CD8-positive, alpha-beta memory T cell (primary cell): ENCODE measurements around the gene ZNF771. TPM values are rescaled to one million over a fixed set of nuclear protein-coding genes. Genes with fewer than 3 reads are reported as not detected.

Experiments used
- CTCF ChIA-PET: fragments of 350-600 bp; sonication (Branson Sonifier 250); formaldehyde crosslinking; loops from one replicate; lab custom pipeline; 2021; ENCODE audit warnings: antibody characterized with exemption; lab: Charles Lee
- POLR2A ChIA-PET: fragments of 350-600 bp; sonication (Branson Sonifier 250); formaldehyde crosslinking; loops from one replicate; lab custom pipeline; 2021; ENCODE audit warnings: antibody characterized with exemption; lab: Charles Lee
- DNase-seq, 5 donors: peaks; one replicate each; pipeline versions ENCODE4 v3.0.0 to v3.0.0-alpha.2; 2020 to 2022; ENCODE audit warnings: mixed read lengths in 1 of 5
- H3K27ac ChIP-seq: one replicate; pipeline ENCODE4 v1.7.0; 2013; ENCODE audit warnings: low read depth, mild to moderate bottlenecking, low read length, moderate library complexity
- H3K27me3 ChIP-seq: 2 replicates; pipeline ENCODE4 v1.7.0; 2013; ENCODE audit warnings: low read length, mild to moderate bottlenecking; ENCODE audit not compliant: insufficient read depth, poor library complexity, severe bottlenecking
- H3K36me3 ChIP-seq: 2 replicates; pipeline ENCODE4 v1.7.0; 2013; ENCODE audit warnings: mild to moderate bottlenecking, low read length, moderate library complexity; ENCODE audit not compliant: insufficient read depth
- H3K4me1 ChIP-seq: 2 replicates; pipeline ENCODE4 v1.7.0; 2013; ENCODE audit warnings: mild to moderate bottlenecking, low read length, moderate library complexity; ENCODE audit not compliant: insufficient read depth
- H3K4me3 ChIP-seq: 2 replicates; pipeline ENCODE4 v1.7.0; 2013; ENCODE audit warnings: mild to moderate bottlenecking, low read length
- H3K9me3 ChIP-seq: 2 replicates; pipeline ENCODE4 v1.7.0; 2013; ENCODE audit warnings: mild to moderate bottlenecking, low read length
- H3K27ac Mint-ChIP-seq, 8 donors: one replicate each; pipeline ENCODE4 v1.8.0; 2020 to 2021; ENCODE audit warnings: mixed read lengths in 8 of 8, mild to moderate bottlenecking in 6 of 8, inconsistent platforms in 3 of 8, moderate library complexity in 3 of 8
- H3K27me3 Mint-ChIP-seq, 2 donors: one replicate each; pipeline ENCODE4 v1.8.0; 2020 to 2021; ENCODE audit warnings: mixed read lengths in 2 of 2, mild to moderate bottlenecking in 1 of 2, moderate library complexity in 1 of 2
- H3K36me3 Mint-ChIP-seq, 3 donors: one replicate each; pipeline ENCODE4 v1.8.0; 2020 to 2021; ENCODE audit warnings: mixed read lengths in 3 of 3, inconsistent platforms in 1 of 3, mild to moderate bottlenecking in 1 of 3
- H3K4me1 Mint-ChIP-seq, 3 donors: one replicate each; pipeline ENCODE4 v1.8.0; 2020 to 2021; ENCODE audit warnings: mixed read lengths in 3 of 3, inconsistent platforms in 1 of 3, mild to moderate bottlenecking in 1 of 3
- H3K4me3 Mint-ChIP-seq, 7 donors: one replicate each; pipeline ENCODE4 v1.8.0; 2020 to 2021; ENCODE audit warnings: mixed read lengths in 7 of 7, mild to moderate bottlenecking in 6 of 7, moderate library complexity in 4 of 7, inconsistent platforms in 2 of 7
- H3K9me3 Mint-ChIP-seq, 5 donors: one replicate each; pipeline ENCODE4 v1.8.0; 2020 to 2022; ENCODE audit warnings: mixed read lengths in 5 of 5, mild to moderate bottlenecking in 3 of 5, moderate library complexity in 2 of 5, inconsistent platforms in 1 of 5
- polyA plus RNA-seq: library from polyadenylated mRNA; unstranded; fragments of 300-500 nt; fragmentation: Illumina TruSeq; gene quantifications from one replicate; pipeline ENCODE4 v1.2.3, GENCODE V29; 2021
- total RNA-seq, 2 experiments: library from RNA; stranded (reverse); gene quantifications; one replicate each; pipeline ENCODE4 v1.2.3, GENCODE V29; 2021

ZNF771 gene
- total and polyA plus RNA-seq, 3 experiments from 2014 or later, result 6.0 to 9.8 (median 7.3) TPM

GRCh38 chr16:30365200-30365599, 42.2 kb upstream of the ZNF771 start:
- H3K36me3 Mint-ChIP-seq, result peaks cover 3 to 58% (median 18%) of the 10 kb centered on the region in 3 donors
- Histone ChIP-seq H3K9me3 (no peaks in the 10 kb centered on the region), H3K27me3 (no peaks in the 10 kb centered on the region), H3K4me1 (peaks cover 24% of the 10 kb centered on the region), H3K36me3 (peaks cover 12% of the 10 kb centered on the region), H3K4me3 (no peak overlapping the region), H3K27ac (no peak overlapping the region)
- H3K27me3 Mint-ChIP-seq, result no peaks in the 10 kb centered on the region
- H3K4me1 Mint-ChIP-seq, result peaks cover 33 to 50% (median 45%) of the 10 kb centered on the region in 3 donors
- ChIA-PET POLR2A (interaction anchor here (0.8 to 1.6 kb wide), 2 partner anchors 17 to 30 kb away, joined by 3 read pairs; partner anchors contain the start of gene SEPTIN1), CTCF (interaction anchor here (0.7 to 2.1 kb wide), 3 partner anchors 10 to 45 kb away, joined by 3 to 5 read pairs (median 3); partner anchors contain the start of genes CD2BP2 and ZNF48)
- no peak overlapping the region for H3K4me3 Mint-ChIP-seq
- no peaks in the 10 kb centered on the region for H3K9me3 Mint-ChIP-seq
- peak overlapping the region in 2 of 8 donors; percentile 3 to 71 for H3K27ac Mint-ChIP-seq
- DNase-seq, result no peak

- CTCF ChIA-PET, result interaction anchor here (0.7 to 2.1 kb wide), 2 partner anchors 43 to 223 kb away, joined by 3 to 5 read pairs; no protein-coding TSS in a partner anchor
- H3K27me3 Mint-ChIP-seq, result peaks cover 0 to 2% of the 10 kb centered on the region in 2 donors
- Histone ChIP-seq H3K27ac (no peak overlapping the region), H3K4me3 (no peak overlapping the region), H3K9me3 (no peaks in the 10 kb centered on the region), H3K36me3 (peaks cover 12% of the 10 kb centered on the region), H3K4me1 (peaks cover 29% of the 10 kb centered on the region), H3K27me3 (no peaks in the 10 kb centered on the region)
- no peaks in the 10 kb centered on the region for H3K9me3 Mint-ChIP-seq
- DNase-seq, result no peak
- POLR2A ChIA-PET, result interaction anchor here (1.6 kb wide), 1 partner anchor 16 kb away, joined by 3 read pairs; the partner anchor contains the start of gene SEPTIN1
- peaks cover 3 to 50% (median 15%) of the 10 kb centered on the region in 3 donors for H3K36me3 Mint-ChIP-seq
- H3K27ac Mint-ChIP-seq, result peak overlapping the region in 7 of 8 donors; percentile 24 to 95 (median 61)
- peak overlapping the region; percentile 38 to 91 (median 85) for H3K4me3 Mint-ChIP-seq
- H3K4me1 Mint-ChIP-seq, result peaks cover 40 to 58% (median 53%) of the 10 kb centered on the region in 3 donors
These were observed 40.9 kb upstream of the ZNF771 start for GRCh38 chr16:30366511-30366910.

DNA sequence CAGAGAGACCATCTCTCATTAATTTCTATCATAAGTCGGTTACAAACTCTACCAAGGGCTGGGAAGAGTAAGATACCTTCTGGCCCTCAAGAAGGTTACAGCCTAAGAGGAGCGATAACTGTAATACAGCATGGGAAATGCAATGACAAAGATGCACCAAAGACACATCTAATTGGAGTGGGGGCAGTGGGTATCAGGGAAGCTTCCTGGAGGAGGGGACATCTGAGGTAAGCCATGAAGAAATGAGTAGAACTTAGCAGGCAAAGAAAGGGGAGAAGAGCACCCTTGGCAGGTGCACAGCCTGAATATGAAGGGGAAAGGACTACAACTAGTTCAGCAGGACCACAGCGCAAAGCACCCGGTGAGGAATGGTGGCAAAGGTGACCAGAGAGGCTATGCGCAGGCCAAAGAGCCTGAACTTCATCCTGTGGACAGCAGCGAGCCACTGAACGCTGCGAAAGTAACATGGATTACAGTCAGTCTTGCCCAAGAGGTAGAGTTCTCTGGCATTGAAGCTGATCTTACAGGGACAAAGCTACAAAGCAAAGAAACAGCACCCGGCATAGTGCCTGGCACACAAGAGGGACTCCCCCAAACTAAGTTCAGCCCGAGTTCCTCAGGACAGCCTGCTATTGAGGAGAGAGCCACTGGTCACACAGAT, 39.9 kb upstream of the ZNF771 start:
- Histone ChIP-seq H3K36me3 (peaks cover 9% of the 10 kb centered on the region), H3K4me3 (peak overlapping the region; percentile 88), H3K4me1 (peaks cover 35% of the 10 kb centered on the region), H3K27ac (no peak overlapping the region), H3K9me3 (no peaks in the 10 kb centered on the region), H3K27me3 (no peaks in the 10 kb centered on the region)
- CTCF ChIA-PET, result interaction anchor here (1.0 to 2.1 kb wide), 2 partner anchors 42 kb away, joined by 4 to 5 read pairs; no protein-coding TSS in a partner anchor
- POLR2A ChIA-PET, result interaction anchor here (1.2 kb wide), 1 partner anchor 15 kb away, joined by 3 read pairs; the partner anchor contains the start of gene SEPTIN1
- peak overlapping the region; percentile 83 to 91 (median 89) for H3K4me3 Mint-ChIP-seq
- no peaks in the 10 kb centered on the region for H3K9me3 Mint-ChIP-seq
- H3K27ac Mint-ChIP-seq, result peak overlapping the region; percentile 43 to 95 (median 74)
- peaks cover 3 to 45% (median 12%) of the 10 kb centered on the region in 3 donors for H3K36me3 Mint-ChIP-seq
- peaks cover 0 to 2% of the 10 kb centered on the region in 2 donors for H3K27me3 Mint-ChIP-seq
- no peak for DNase-seq
- H3K4me1 Mint-ChIP-seq, result peaks cover 45 to 60% (median 59%) of the 10 kb centered on the region in 3 donors

GRCh38 chr16:30368122-30368791, 39.1 kb upstream of the ZNF771 start:
- Mint-ChIP-seq H3K27ac (peak overlapping the region; percentile 43 to 94 (median 68)), H3K4me1 (peaks cover 44 to 64% (median 60%) of the 10 kb centered on the region in 3 donors), H3K27me3 (peaks cover 0 to 2% of the 10 kb centered on the region in 2 donors), H3K4me3 (peak overlapping the region; percentile 83 to 91 (median 89)), H3K9me3 (no peaks in the 10 kb centered on the region), H3K36me3 (peaks cover 0 to 40% (median 8%) of the 10 kb centered on the region in 3 donors)
- H3K36me3 ChIP-seq, result peaks cover 7% of the 10 kb centered on the region
- no peak for DNase-seq
- H3K4me1 ChIP-seq, result peaks cover 35% of the 10 kb centered on the region
- H3K27me3 ChIP-seq, result no peaks in the 10 kb centered on the region
- POLR2A ChIA-PET, result interaction anchor here (1.1 to 1.3 kb wide), 3 partner anchors 14 kb away, joined by 3 to 9 read pairs (median 3); partner anchors contain the start of genes CD2BP2 and SEPTIN1
- H3K9me3 ChIP-seq, result no peaks in the 10 kb centered on the region
- peak overlapping the region; percentile 88 for H3K4me3 ChIP-seq
- peak overlapping the region; percentile 62 for H3K27ac ChIP-seq
- CTCF ChIA-PET, result interaction anchor here (1.0 to 1.2 kb wide), 6 partner anchors 11 to 52 kb away, joined by 3 to 4 read pairs (median 3); partner anchors contain the start of gene ZNF771

- no peaks in the 10 kb centered on the region for H3K9me3 Mint-ChIP-seq
- DNase-seq, result no peak
- POLR2A ChIA-PET, result interaction anchor here (1.1 to 1.3 kb wide), 2 partner anchors 14 kb away, joined by 3 to 9 read pairs; partner anchors contain the start of genes CD2BP2 and SEPTIN1
- H3K4me1 Mint-ChIP-seq, result peaks cover 44 to 64% (median 60%) of the 10 kb centered on the region in 3 donors
- no peaks in the 10 kb centered on the region for H3K27me3 ChIP-seq
- peak overlapping the region; percentile 62 for H3K27ac ChIP-seq
- H3K9me3 ChIP-seq, result no peaks in the 10 kb centered on the region
- peak overlapping the region; percentile 88 for H3K4me3 ChIP-seq
- peaks cover 35% of the 10 kb centered on the region for H3K4me1 ChIP-seq
- H3K27me3 Mint-ChIP-seq, result peaks cover 0 to 2% of the 10 kb centered on the region in 2 donors
- H3K36me3 ChIP-seq, result peaks cover 7% of the 10 kb centered on the region
- H3K27ac Mint-ChIP-seq, result peak overlapping the region; percentile 43 to 94 (median 68)
- CTCF ChIA-PET, result interaction anchor here (1.0 to 1.2 kb wide), 6 partner anchors 9 to 51 kb away, joined by 3 read pairs; partner anchors contain the start of gene ZNF771
- peak overlapping the region; percentile 83 to 91 (median 89) for H3K4me3 Mint-ChIP-seq
- peaks cover 0 to 36% (median 5%) of the 10 kb centered on the region in 3 donors for H3K36me3 Mint-ChIP-seq
These were observed 38.7 kb upstream of the ZNF771 start for GRCh38 chr16:30368792-30369090.

DNA sequence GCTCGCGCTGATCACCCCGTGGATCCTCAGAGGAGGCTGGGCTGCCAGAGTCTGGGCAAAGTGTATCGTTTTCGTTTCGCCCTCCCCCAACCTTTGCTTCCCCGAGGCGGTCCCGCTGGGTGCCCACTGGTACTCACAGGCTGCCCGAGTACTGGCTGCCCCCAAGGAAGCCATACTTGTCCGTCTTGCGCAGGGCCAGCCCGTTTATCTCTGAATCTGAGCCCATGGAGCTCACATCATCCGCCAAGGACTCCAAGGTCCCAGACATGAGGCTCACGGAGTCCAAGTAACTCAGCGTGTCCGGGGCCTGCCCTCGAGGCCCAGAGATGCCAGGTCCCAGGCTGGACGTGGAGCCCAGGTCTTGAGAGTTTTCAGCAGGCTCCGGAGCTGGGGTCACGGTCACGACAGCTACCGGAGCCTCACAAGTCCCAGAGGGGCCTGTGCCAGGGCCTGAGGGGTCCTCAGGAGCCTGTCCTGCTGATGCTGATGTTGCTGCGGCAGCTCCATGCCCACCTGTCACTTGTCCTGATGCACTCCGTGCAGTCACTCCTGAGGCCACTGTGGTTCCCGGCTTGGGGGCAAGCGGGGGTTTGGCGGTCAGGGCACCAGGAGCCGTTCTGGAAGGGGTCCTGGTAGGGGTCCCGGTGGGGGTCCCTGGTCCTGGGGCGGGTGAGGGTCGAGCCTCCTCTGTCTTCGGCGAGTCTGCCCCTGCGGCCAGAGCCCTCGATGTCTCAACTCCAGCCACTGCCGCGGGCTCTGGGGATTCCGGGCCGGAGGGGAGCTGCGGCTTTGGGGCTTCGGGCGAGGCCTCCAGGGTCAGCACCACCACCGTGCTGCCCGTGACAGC, 38.1 kb upstream of the ZNF771 start:
- POLR2A ChIA-PET, result interaction anchor here (1.1 to 2.7 kb wide), 5 partner anchors 9 to 48 kb away, joined by 3 to 35 read pairs (median 9); partner anchors contain the start of genes CD2BP2 and SEPTIN1
- peak overlapping the region; percentile 88 for H3K4me3 ChIP-seq

More for the DNA sequence above, 38.1 kb upstream of the ZNF771 start:
- peaks cover 7% of the 10 kb centered on the region for H3K36me3 ChIP-seq
- no peaks in the 10 kb centered on the region for H3K9me3 Mint-ChIP-seq
- H3K27ac ChIP-seq, result peak overlapping the region; percentile 62
- DNase-seq, result no peak
- peaks cover 35% of the 10 kb centered on the region for H3K4me1 ChIP-seq
- peaks cover 0 to 2% of the 10 kb centered on the region in 2 donors for H3K27me3 Mint-ChIP-seq
- peaks cover 44 to 63% (median 59%) of the 10 kb centered on the region in 3 donors for H3K4me1 Mint-ChIP-seq
- H3K9me3 ChIP-seq, result no peaks in the 10 kb centered on the region
- CTCF ChIA-PET, result interaction anchor here (1.0 to 1.2 kb wide), 6 partner anchors 9 to 51 kb away, joined by 3 read pairs; partner anchors contain the start of gene ZNF771
- H3K36me3 Mint-ChIP-seq, result peaks cover 0 to 31% (median 5%) of the 10 kb centered on the region in 3 donors
- H3K27ac Mint-ChIP-seq, result peak overlapping the region; percentile 43 to 94 (median 68)
- H3K27me3 ChIP-seq, result no peaks in the 10 kb centered on the region
- peak overlapping the region; percentile 83 to 91 (median 89) for H3K4me3 Mint-ChIP-seq
